ENCODE measurements around the gene CYP2F1.

Gene CYP2F1

GRCh38 chr19:41172297-41173164 is 58.3 kb downstream of the CYP2F1 start:
- no peak for TF ChIP-seq CTCF (IDR thresholded peaks at IDR 0.05; ENCODE audit: low read depth, low read length)
- H3K4me3 ChIP-seq (ENCODE audit: low read depth, low read length), result no peak overlapping the region

- no peak for TF ChIP-seq CTCF (IDR thresholded peaks at IDR 0.05; ENCODE audit: low read depth, low read length)
- H3K4me3 ChIP-seq (ENCODE audit: low read depth, low read length), result no peak overlapping the region
Measured at GRCh38 chr19:41174297-41174928, 60.2 kb downstream of the CYP2F1 start.

- TF ChIP-seq CTCF (IDR thresholded peaks at IDR 0.05; ENCODE audit: low read depth, low read length), result no peak
- peak overlapping the region; percentile 31 for H3K4me3 ChIP-seq (ENCODE audit: low read depth, low read length)
Measured at GRCh38 chr19:41175801-41176777, 61.9 kb downstream of the CYP2F1 start.

Data from WI38 (cell line).